GM10248 (cell line): Measurements from ENCODE around the gene CLDN18.

Source experiments
- CTCF ChIA-PET: fragments of 300-600 bp; sonication (Branson Sonifier 250); formaldehyde crosslinking; extraction: SDS; loops from one replicate; lab custom pipeline; 2021; ENCODE audit warnings: antibody characterized with exemption; lab: Yijun Ruan, JAX
- POLR2A ChIA-PET: fragments of 350-650 bp; sonication (Branson Sonifier 250); formaldehyde crosslinking; extraction: SDS; loops from one replicate; lab custom pipeline; 2020; ENCODE audit warnings: antibody characterized with exemption; lab: Yijun Ruan, JAX
- DNase-seq: peaks from one replicate; pipeline ENCODE4 v3.0.0; 2012; ENCODE audit errors: extremely low spot score
- TF ChIP-seq, protein P1 (sequence below): IDR thresholded peaks from 2 replicates; pipeline ENCODE4 v1.5.1; 2012; ENCODE audit warnings: mild to moderate bottlenecking, low read depth; ENCODE audit errors: extremely low read depth, missing control alignments, control extremely low read depth

CLDN18 gene

DNA sequence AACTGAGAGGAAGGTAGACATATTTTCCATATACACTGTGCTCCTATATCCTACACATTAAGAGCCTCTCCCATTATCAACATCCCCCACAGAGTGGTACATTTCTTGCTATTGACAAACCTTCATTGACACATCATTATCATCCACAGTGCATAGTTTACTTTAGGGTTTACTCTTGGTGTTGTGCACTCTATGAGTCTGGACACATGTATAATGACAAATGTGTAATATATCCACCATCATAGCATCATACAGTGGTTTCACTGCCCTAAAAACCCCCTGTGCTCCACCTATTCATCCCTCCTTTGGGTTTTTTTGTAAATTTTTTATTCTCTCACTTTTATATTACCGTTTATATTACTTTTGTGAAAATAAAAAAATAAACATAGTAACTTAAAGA, 22.2 kb upstream of the CLDN18 start:
- TF ChIP-seq, protein P1, sequence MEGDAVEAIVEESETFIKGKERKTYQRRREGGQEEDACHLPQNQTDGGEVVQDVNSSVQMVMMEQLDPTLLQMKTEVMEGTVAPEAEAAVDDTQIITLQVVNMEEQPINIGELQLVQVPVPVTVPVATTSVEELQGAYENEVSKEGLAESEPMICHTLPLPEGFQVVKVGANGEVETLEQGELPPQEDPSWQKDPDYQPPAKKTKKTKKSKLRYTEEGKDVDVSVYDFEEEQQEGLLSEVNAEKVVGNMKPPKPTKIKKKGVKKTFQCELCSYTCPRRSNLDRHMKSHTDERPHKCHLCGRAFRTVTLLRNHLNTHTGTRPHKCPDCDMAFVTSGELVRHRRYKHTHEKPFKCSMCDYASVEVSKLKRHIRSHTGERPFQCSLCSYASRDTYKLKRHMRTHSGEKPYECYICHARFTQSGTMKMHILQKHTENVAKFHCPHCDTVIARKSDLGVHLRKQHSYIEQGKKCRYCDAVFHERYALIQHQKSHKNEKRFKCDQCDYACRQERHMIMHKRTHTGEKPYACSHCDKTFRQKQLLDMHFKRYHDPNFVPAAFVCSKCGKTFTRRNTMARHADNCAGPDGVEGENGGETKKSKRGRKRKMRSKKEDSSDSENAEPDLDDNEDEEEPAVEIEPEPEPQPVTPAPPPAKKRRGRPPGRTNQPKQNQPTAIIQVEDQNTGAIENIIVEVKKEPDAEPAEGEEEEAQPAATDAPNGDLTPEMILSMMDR, result no peak
- CTCF ChIA-PET, result interaction anchor here (1.7 to 3.6 kb wide), 2 partner anchors 16 to 65 kb away, joined by 5 to 30 read pairs; no protein-coding TSS in a partner anchor
- POLR2A ChIA-PET, result no interaction called here
- no peak for DNase-seq

- peak; percentile 52 for DNase-seq
- ChIA-PET POLR2A (interaction anchor here (0.8 kb wide), 1 partner anchor 46 kb away, joined by 3 read pairs; no protein-coding TSS in a partner anchor), CTCF (interaction anchor here (1.1 to 3.6 kb wide), 4 partner anchors 16 to 51 kb away, joined by 3 to 30 read pairs (median 3); no protein-coding TSS in a partner anchor)
- TF ChIP-seq, protein P1, result no peak
Measured at GRCh38 chr3:137988152-137988551, 21.8 kb upstream of the CLDN18 start.

DNA sequence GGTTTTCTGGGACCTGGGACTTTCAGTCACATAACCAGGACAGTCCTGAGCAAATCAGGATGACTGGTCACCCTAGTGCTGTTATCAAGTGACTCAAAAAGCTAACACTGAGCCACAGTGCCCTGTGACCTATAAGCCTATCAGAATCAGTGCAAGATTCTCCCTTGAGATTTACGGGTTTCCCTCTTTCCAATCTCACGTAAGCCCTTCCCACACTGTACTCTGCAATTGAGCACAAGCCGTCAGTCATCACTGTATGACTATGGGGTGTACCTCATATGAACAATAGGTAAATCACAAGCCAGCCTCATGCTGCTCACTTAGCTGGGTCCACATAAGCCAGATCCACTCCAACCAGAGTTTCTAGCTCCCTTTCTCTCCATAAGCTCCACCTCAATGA, 21.0 kb upstream of the CLDN18 start:
- ChIA-PET CTCF (interaction anchor here (0.8 to 3.6 kb wide), 7 partner anchors 9 to 77 kb away, joined by 3 to 30 read pairs (median 3); no protein-coding TSS in a partner anchor), POLR2A (interaction anchor here (0.5 kb wide), 1 partner anchor 1726 kb away, joined by 3 read pairs; no protein-coding TSS in a partner anchor)
- TF ChIP-seq, protein P1, result no peak
- peak; percentile 28 for DNase-seq

DNA sequence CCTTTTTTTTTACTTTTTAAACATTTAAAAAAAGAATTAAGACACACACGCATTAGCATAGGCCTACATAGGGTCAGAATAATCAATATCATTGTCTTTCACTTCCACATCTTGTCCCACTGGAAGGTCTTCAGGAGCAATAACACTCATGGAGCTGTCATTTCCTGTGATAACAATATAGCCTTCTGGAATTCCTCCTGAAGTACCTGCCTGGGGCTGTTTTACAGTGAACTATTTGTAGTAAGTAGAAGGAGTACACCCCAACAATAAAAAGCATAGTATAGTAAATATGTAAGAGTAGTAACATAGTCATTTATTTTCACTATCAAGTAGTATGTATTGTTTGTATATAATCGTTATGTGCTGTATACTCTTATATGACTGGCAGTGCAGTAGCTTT, 19.5 kb upstream of the CLDN18 start:
- no peak for DNase-seq
- TF ChIP-seq, protein P1, result no peak
- CTCF ChIA-PET, result interaction anchor here (0.7 to 3.6 kb wide), 4 partner anchors 11 to 62 kb away, joined by 3 to 30 read pairs (median 7); no protein-coding TSS in a partner anchor
- POLR2A ChIA-PET, result no interaction called here

- ChIA-PET CTCF (no interaction called here), POLR2A (no interaction called here)
- DNase-seq, result no peak
- TF ChIP-seq, protein P1, result no peak
Measured at GRCh38 chr3:137992592-137992991, 17.4 kb upstream of the CLDN18 start.

GRCh38 chr3:137998121-137999042, 11.6 kb upstream of the CLDN18 start:
- ChIA-PET CTCF (interaction anchor here (0.7 to 0.9 kb wide), 2 partner anchors 9 to 12 kb away, joined by 3 read pairs; no protein-coding TSS in a partner anchor), POLR2A (no interaction called here)
- DNase-seq, result no peak
- TF ChIP-seq, protein P1, result no peak
